Measurements from ENCODE around the gene TTLL5.

Gene TTLL5

DNA sequence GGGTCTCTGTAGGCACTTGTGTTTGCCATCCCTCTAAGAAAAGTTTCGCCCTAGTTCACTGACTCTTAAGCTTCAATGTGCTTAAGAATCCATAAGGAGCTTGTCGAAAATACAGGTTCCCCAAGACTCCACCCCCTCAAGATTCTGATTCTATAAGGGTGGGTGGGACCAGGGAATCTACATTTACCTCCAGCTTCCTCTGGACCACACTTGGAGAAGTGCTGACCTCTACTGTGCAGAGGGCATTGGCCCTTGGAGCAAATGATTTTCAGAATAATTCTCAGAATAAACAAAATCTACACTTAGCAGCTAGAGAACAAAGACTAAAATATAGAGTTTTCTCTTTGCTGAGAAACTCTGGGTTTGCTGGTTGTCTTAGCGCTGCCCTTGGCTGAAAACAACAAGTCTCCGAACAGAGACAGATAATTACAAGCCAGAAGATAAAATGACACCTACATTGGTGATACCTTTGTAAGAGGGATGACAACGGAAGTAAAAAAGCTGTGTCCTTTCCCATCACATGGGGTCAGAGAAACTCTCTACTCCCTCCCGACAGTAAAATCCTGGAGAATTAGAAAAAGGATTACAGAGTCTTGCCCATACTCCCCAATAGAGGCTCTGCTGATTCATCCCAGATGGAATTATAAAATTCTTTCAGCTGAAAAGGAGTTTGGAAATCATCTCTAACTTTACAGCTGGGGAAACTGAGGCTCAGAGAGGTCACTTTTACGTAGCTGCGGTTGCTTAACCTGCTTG lies 316.0 kb downstream of the TTLL5 start:
- no peak for DNase-seq

DNA sequence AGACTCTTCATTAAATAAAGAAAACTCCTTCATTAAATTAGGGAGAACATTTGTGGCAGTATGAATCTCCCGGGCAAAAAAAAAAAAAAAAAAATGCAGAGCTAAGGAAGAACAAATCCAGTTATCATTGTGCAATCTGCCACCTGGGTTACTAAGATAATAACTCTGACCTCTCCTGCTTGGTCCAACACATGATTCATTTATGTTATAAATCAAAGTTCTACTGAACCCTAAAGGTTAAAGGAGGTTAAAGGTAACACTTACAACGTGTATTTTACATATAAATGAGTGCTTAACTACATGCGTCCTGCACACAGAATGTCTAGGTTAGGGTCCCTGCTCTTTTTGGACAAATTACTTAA lies 316.5 kb downstream of the TTLL5 start:
- DNase-seq = no peak

DNA sequence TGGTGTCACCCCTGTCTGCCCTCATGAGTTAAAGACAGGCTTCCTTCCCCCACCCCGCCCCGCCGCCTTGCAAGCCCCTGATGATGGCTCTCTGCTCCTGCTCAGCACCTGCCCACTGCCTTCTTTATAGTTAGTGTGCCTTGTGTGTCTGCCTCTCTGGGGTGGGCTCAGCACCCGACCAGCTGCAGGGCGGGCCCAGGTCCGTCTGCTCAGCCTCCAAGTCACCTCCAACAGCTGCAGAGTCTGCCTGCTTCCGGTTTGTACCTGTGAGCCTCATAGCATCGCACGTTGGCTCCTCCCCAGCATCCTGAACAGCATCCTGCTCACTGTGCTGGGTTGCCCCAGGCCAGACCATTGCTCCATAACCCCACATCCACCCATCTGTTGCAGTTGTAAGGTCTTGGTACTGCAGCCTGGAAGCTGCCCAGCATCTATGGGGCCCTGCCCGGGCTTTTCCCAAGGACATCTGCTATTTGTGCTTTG lies 317.2 kb downstream of the TTLL5 start:
- DNase-seq = no peak

DNA sequence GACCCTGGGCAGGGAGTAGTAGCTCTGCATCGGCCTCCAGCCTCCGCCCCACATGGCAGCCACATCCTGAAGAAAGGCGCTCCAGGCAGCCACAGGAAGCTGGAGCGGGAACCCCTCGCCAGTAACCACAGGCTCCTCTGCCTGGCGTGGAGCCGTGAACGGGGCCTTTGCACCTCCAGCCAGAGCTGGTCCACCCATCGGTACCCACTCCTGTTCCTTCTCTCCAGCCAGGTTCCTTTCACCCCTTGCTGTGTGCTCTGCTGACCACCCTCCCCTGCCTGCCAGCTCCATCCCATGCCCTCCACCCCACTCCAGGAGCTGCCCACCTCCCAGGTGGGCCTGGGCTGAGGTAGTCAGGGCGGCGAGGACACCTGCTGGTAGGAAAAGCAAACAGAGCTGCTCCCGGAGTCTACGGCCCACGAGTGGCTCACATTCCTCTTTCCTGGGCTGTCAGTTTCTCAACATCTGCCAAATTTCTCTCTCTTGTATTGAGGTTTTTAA lies 318.1 kb downstream of the TTLL5 start:
- DNase-seq = peak; percentile 46

DNA sequence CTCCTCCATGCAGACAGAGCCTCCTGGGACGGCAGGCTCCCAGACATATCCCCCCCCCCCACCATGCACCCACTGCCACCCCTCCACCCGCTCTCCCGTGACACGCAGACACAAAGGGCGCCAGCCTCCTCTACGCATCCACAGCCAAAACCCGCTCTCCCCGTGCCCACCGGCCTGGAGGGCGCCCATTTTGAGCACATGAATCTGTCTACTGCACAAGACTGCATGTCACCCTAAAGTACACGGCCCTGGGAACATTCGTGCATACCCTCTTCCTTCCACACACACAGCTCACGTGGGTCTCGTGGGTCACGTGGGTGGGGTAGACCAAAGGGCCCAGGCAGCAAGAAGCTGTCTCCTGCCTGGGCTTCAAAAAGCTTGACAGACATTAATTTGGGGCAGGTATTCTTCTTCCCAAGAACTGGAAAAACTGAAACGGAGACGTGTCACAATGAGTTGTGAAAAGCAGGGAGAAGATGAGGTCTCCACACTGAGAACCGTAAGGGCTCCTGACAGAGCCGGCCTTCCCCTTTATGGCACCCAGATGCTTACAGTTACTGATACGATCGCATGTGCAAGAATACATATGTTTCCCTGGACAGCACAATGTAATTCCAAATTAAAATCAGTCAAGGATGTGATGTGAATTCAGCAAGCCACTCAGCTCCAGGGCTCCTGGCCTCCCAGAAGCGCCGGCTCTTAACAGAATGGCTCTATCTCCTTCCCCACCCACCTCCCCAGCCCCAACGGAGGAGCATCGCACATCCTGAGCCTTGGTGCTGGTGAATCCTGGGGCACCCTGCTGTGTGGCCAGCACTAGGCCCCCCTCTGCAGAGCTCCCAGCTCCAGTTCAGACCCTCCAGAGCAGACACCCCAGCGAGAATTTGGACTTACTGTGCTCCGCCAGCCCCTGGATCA lies 318.9 kb downstream of the TTLL5 start:
- DNase-seq = no peak

DNA sequence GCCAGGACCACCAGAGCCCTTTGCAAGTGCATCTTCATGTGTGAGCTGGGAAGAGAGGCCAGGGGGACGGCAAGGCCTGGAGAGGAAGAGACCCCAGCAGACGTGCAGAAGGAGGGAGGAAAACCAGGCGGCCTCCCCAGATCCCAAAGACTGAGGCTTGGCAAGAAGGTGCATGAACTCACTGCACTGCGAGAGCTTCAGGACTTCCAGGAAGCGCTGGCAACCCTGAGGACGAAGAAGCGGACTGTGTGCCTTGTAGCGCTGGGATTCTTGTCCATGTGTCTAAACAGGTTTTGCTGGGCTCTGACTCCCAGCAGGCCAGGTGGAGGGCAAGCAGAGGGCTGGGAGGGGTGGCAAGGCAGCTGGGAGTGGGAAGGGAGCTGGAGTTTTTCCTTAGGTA lies 319.8 kb downstream of the TTLL5 start:
- DNase-seq = no peak

DNA sequence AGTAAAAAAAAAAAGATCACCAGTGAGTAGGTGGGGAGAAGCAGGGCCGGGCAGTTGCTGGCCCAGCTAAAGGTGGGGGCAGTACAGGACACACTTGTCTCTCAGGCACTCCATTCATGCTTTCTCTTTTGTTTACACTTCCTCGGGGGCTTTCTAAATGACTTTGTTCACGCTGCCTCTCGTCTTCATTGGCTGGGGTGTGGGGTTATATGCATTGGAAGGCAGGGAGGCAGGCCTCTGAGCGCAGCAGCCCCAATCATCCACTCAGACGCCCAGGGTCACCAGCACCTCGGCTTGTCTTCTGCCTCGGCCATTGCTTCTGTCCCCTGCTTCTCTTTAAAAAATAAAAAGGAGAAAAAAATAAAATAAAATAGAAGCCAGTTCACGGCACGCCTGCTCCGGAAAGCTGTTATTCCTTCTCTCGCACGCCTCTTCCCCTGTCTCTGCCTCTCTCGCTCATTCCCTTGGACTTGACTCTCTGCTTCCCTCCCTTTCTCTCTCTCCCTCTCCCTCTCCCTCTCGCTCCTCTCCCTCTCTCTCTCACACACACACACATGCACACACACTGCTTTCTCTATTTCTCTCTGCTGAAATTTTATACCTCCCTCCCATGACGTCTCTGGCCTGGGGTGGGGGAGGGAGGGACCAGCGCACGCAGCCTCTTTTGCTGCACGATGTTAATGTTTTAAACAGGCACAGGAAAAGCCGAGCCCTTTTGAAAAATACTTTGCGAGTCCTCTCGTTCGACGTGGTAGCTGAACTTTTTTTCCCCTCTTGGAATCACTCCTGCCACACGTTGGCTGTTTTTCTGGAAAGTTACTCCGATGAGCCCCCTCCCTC lies 320.6 kb downstream of the TTLL5 start, which contains the start of gene TGFB3:
Gene TGFB3, minus strand, starts transcription at position 570 of the 840 bp plus-strand sequence. CDS start 1,102 bp downstream, outside the sequence.
- DNase-seq = peak; percentile 57

DNA sequence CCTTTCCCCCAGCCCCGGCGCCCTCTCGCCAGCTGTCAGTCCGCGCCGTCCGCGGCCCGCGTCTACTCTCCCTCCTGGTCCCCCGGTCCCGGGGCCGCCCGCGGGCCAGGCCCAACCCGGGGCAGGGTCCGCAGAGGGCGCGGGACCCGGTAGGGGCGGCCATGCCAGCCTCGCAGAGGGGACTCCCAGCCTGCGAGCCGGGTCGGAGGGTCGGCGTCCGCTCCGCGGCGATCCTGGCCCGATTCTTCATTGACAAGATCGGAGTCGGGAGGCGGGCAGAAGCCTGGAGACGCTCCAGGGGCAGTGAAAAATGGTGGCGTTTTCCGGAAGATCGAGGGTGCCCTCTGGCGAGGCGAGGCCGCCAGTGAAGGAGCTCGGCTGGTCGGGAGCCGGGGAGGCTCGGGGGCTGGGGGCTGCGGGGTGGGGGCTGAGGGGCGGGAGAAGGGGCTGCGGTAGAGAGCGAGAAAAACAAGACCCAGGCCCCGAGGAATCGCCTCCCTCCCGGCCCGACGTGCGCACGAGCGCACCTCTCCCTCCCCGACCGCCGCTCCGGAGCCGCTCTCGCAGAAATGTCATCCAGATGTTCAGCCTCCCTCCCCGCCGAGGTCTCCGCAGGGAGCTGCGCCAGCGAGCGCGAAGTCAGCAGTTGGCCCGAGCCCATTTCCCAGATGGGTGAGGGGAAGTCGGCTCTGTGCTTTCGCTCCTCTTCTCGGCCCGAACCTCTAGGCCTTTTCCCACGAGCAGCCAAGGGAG lies 321.4 kb downstream of the TTLL5 start:
- peak; percentile 83 for DNase-seq

DNA sequence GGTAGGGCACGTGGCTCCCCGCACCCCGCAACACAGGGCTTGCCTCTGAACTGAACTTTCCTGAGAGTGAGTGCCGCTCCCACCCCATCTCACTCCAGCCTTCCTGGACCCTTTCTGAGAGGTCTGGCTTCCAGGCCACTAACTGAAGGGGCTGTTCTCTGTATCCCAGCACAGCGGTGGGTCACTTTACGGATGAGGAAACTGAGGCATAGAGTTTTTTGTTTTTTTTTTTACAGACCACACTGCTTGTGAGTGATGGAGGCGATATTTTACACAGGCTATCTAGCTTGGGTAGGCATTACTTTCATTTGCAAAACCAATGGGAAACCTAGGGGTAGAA lies 321.9 kb downstream of the TTLL5 start:
- no peak for DNase-seq

DNA sequence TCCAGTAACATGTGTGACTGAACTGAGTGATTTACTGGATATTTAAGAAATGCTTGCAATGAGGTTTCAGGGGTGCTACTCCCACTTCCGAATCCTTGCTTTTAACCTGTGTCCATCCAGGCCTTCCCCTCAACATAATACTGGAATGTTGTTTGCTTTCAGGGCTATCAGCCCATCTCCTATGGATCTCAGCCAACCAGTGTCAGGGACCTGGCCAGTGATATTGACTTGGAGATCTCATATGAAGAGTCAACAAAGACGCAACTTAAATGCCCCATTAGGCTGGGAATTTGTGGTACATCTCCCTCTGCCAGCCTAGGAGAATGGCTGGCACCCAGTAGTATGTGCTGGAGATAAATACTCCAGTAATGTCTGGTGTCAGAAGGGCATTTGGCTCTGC lies 323.6 kb downstream of the TTLL5 start:
- DNase-seq = no peak

DNA sequence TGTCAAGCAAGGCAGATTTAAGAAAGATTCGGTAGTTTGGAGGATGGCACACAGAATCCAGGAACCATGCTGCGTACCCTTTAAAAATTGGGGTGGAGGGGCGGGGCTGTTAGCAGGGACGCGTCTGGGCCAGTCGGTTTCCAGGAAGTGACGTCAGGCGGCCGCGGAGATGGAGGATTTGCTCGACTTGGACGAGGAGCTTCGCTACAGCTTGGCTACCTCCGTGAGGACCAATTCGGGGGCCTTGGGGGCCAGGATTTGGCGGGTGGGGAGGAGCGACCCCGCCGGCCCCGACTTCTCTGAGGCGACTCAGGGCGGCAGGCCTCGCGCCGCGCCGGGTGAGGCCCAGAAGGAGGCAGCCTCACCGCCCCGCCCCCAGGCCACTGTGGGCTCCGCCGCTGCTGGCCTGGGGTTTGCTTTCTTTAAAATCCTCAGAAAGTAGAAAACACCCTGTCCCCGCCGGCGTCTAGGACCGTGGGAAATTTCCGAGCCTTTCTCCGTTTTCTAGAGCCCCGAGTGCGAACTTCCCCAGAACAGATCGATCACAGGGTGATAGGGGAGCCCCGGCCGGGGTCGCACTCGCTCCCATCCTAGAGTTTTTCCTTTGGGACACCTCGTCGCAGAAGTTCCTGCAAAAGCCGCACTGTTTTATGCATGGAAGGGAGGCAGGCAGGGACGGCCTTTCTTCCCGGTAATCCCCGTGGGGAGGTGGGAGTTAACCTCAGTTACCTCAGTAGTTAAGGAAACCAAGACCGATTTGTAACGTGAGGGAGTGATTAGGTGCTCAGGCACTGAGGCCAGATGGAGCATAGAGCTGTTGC lies 324.8 kb downstream of the TTLL5 start, which contains the start of gene IFT43:
Gene IFT43, plus strand, starts transcription at position 146 of the 821 bp plus-strand sequence. Its CDS starts 24 bp downstream, at position 170.
- DNase-seq = peak; percentile 96

DNA sequence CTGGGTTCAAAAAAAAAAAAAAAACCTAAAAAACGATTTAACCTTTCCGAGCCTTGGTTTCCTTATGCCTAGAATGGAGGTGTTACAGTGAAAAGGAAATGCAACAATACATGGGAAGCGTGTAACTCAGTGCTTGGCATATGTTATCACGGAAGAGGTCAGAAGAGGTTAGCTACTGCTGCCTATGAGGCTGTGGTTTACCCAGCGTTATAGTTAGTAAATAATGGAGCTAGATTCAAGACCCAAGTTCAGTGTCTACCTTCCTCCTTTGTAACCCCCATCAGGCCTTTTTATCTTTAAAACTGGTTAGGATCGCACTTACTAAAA lies 325.4 kb downstream of the TTLL5 start:
- no peak for DNase-seq

DNA sequence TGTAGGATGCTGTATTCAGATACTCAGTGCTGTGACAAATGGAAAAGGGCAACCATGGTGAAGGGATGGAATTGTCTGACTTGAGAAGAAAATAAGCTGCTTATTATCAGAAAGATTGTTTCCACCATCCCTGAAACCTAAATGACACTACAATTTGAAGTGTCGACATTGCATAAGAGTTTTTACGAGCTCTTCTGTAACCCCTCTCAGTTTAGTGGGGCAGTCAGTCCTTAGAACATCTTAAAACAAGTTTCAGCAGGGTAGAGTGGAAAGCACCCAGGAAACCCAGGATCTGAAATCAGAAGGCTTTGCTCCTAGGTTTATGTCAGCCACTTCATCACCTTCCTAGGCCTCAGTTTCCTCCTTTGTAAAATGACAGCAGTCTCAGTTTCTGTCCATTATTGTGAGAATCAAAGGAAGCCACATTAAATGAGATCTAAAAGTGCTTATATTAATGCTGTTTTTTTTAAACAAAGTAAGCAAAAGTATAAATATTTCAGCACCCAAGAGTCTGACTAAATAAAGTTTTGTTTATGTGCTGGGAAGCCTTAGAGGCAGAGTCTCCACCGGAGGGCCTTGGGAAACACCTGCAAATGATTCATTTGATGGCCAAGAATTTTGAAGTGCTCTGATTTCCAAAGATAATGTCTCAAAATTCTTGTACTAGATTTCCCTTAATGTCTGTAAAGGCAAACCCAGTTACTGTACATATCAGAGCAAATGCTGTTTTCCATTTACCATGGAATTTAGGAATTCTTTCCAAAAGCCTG lies 326.3 kb downstream of the TTLL5 start:
- no peak for DNase-seq

DNA sequence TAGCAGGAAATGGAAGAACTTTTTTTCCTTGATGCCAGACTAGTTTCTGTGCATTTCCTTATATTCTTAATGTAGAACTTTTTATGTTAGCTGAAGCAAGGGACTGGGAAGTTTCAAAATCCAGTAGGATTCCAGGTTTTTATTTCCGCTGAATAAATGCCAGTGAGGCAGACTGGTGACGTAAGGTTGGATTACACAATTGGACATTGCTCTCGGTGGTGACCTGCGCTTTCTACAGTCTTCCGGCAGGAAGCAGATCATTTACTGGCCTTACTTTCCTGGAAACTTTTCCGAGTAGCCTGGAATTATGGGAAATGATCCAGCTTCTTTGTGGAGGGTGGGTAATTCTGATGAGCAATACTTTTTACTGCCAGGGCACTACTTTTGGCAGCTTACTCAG lies 328.1 kb downstream of the TTLL5 start:
- no peak for DNase-seq

DNA sequence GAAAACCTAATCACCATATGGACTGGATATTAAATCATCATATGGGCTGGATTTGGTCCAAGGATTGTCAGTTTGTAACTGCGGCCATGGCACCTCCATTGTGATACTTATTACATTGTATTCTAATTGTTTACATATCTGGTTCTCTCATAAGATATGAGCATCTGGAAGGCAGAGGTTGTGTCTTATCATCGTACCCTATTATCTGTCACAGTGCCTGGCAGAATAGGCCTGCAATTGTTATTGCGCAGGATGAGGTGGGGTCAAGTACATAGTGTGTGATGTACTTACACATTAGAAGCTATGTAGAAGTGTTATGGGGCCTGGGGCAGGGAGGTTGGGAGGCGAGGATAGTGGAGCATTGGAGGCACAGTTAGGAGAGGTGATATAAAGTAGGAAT lies 329.3 kb downstream of the TTLL5 start:
- no peak for DNase-seq

DNA sequence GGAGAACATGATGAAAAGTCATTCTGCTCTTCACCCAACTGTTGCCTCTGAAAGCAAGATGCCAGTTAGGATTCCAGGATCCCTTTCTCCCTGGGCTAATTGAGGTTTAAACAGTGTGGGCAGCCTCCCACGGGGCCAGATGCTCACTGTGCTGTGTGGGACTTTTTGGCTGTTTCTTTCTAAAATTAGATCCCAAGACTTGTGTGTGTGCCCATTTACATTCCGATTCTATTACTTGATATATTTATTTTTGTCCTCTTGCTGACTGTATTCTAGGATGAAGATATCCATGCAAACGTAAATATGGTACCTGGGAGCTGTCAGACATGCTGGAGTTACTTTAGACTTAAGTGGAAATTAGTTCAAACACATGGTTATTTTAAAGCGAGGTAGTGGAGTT lies 330.7 kb downstream of the TTLL5 start:
- no peak for DNase-seq

DNA sequence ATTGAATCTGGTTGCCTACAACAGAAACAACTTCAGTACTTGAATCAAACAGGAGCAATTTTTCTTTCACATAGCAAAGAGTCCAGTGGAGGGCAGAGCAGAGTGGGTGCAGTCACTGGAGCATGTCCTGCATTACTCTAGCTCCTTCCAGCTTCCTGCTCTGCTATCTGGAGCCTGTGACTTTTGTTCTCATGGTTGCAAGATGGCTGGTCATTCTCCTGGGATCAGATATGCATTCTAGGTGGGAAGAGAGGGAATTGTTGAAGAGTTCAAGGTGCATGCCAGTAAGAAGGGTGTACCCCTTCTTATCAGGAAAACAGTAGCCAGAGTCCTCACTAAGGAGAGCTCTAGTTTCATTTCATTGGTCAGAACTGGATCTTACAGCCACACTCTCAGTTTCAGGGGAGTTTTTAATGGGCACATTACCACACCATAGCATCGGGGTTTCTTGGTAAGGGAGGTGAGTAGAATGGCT lies 332.6 kb downstream of the TTLL5 start:
- DNase-seq = no peak

DNA sequence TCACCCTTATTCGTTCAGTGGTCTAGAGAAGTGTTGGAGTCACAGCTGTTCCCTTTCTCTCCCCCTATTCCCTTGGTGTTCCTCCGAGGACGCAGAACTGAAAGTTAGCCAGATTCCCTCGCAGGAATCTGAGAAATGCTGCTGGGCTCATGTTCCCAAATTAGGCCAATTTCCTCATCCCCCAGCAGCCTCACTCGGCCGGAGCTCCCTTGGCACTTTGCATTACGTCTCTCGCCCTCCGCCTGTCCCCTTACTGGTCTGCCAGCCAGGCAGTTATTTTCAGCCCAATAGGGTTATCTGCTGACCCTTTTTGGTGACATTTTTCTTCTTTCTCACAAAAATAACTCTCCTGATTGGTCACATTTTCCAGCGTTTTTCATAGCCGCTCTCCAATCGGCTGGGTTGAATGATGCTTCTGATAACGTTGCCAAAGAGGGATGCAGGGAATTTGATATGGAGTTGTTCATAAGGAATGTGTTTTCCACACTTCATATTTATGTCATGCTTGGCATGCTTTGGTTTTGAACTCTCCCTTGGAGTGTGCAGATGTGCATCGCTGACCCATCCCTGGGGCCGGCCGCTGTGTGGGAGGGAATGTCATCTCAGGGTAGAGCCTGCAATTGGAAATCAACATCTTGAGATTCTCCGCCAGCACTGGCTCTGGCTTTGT lies 334.5 kb downstream of the TTLL5 start:
- DNase-seq = no peak

DNA sequence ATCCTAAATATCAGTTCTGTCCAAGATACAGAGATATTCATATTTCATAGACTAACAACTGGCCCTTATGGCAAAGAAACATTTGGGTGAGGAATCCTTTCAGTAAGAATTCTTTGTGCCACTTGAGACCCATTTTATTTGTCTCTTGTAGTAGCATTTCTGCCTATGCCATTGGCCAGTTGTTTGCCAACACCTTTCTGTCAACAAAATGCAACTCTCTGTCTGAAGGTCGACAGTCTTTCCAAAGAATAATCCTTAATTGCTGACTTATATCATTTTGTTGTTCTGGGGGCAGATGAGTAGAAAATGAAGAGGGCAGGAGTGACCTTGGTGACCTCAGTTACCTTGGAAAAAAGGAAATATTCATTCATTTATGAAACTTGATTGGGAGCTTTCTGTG lies 335.4 kb downstream of the TTLL5 start:
- DNase-seq = no peak
